Measurements from ENCODE around the gene IFI16.

DNA sequence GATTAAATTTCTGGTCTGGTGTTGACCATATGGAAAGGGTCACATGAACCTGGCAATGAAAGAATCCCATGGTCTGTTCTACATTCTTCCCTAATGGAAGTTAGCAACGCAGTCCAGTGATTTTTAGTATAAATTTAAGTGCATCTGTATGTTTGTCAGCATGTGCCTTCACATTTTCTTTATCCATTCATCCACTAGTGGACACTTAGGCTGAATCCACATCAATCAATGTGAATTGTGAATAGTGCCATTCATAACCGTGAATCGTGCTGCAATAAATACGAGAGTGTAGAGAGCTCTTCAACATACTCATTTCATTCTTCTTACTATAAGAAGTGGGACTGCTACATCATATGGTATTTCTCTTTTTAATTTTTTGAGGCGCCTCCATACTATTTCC lies 12.7 kb upstream of the IFI16 start:
- TF ChIP-seq, protein P1, sequence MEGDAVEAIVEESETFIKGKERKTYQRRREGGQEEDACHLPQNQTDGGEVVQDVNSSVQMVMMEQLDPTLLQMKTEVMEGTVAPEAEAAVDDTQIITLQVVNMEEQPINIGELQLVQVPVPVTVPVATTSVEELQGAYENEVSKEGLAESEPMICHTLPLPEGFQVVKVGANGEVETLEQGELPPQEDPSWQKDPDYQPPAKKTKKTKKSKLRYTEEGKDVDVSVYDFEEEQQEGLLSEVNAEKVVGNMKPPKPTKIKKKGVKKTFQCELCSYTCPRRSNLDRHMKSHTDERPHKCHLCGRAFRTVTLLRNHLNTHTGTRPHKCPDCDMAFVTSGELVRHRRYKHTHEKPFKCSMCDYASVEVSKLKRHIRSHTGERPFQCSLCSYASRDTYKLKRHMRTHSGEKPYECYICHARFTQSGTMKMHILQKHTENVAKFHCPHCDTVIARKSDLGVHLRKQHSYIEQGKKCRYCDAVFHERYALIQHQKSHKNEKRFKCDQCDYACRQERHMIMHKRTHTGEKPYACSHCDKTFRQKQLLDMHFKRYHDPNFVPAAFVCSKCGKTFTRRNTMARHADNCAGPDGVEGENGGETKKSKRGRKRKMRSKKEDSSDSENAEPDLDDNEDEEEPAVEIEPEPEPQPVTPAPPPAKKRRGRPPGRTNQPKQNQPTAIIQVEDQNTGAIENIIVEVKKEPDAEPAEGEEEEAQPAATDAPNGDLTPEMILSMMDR (conservative IDR thresholded peaks at IDR 0.05; ENCODE audit: low read depth, low read length): no peak
- no peak for TF ChIP-seq MXI1 (IDR thresholded peaks at IDR 0.05; ENCODE audit: borderline replicate concordance, low read depth, low read length)
- TF ChIP-seq RAD21 (IDR thresholded peaks at IDR 0.05; ENCODE audit: low read length): no peak
- TF ChIP-seq, protein P2, sequence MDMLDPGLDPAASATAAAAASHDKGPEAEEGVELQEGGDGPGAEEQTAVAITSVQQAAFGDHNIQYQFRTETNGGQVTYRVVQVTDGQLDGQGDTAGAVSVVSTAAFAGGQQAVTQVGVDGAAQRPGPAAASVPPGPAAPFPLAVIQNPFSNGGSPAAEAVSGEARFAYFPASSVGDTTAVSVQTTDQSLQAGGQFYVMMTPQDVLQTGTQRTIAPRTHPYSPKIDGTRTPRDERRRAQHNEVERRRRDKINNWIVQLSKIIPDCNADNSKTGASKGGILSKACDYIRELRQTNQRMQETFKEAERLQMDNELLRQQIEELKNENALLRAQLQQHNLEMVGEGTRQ (IDR thresholded peaks at IDR 0.05; ENCODE audit: low read depth, low read length): no peak
- TF ChIP-seq RFX5 (IDR thresholded peaks at IDR 0.05; ENCODE audit: low read depth, low read length): no peak
- no peak for TF ChIP-seq CEBPB (IDR thresholded peaks at IDR 0.05; ENCODE audit: low read depth, low read length)
- TF ChIP-seq POLR2A (IDR thresholded peaks at IDR 0.05; ENCODE audit: low read depth, low read length): no peak
